HepG2 (cell line): ENCODE measurements around the gene CDK15. TPM values are rescaled to one million over a fixed set of nuclear protein-coding genes. Genes with fewer than 3 reads are reported as not detected.

Experiments used
- EEA1 ChIP-seq: sonication (generic); formaldehyde crosslinking; IDR thresholded peaks from 2 replicates; pipeline ENCODE4 v1.5.1; 2020; ENCODE audit warnings: mild to moderate bottlenecking, missing genetic modification reagents, borderline replicate concordance
- FOXO1 ChIP-seq: sonication (generic); formaldehyde crosslinking; IDR thresholded peaks from 2 replicates; pipeline ENCODE4 v1.4.0; 2020; ENCODE audit warnings: missing genetic modification reagents
- JUN ChIP-seq: sonication (generic); formaldehyde crosslinking; IDR thresholded peaks from 2 replicates; pipeline ENCODE4 v1.4.0; 2020; ENCODE audit warnings: mild to moderate bottlenecking, missing genetic modification reagents
- KAT2B ChIP-seq: fragments of 150-350 bp; IDR thresholded peaks from 2 replicates; pipeline ENCODE4 v1.6.1; 2014; ENCODE audit warnings: low read depth, low read length, borderline replicate concordance
- KDM2A ChIP-seq: sonication (generic); formaldehyde crosslinking; IDR thresholded peaks from 2 replicates; pipeline ENCODE4 v1.4.0; 2020; ENCODE audit warnings: low read depth, missing genetic modification reagents, borderline replicate concordance
- MATR3 ChIP-seq: sonication (generic); formaldehyde crosslinking; IDR thresholded peaks from 2 replicates; pipeline ENCODE4 v1.4.0; 2020; ENCODE audit warnings: missing genetic modification reagents
- MEF2D ChIP-seq: sonication (generic); formaldehyde crosslinking; IDR thresholded peaks from 2 replicates; pipeline ENCODE4 v1.5.1; 2020; ENCODE audit warnings: mild to moderate bottlenecking, missing genetic modification reagents
- NKX3-1 ChIP-seq: sonication (generic); formaldehyde crosslinking; IDR thresholded peaks from 2 replicates; pipeline ENCODE4 v1.5.0; 2020; ENCODE audit warnings: missing genetic modification reagents
- NRL ChIP-seq: sonication (generic); formaldehyde crosslinking; IDR thresholded peaks from 2 replicates; pipeline ENCODE4 v1.5.0; 2020; ENCODE audit warnings: missing genetic modification reagents, mild to moderate bottlenecking, moderate library complexity, borderline replicate concordance
- PBX3 ChIP-seq: sonication (generic); formaldehyde crosslinking; IDR thresholded peaks from 2 replicates; pipeline ENCODE4 v1.8.1; 2023; ENCODE audit warnings: missing genetic modification reagents, inconsistent platforms, borderline replicate concordance
- PHB2 ChIP-seq: fragments of 450-650 bp; IDR thresholded peaks from 2 replicates; pipeline ENCODE4 v1.6.1; 2018; ENCODE audit not compliant: partially characterized antibody
- RBAK ChIP-seq: sonication (generic); formaldehyde crosslinking; IDR thresholded peaks from 2 replicates; pipeline ENCODE4 v1.5.1; 2020; ENCODE audit warnings: mild to moderate bottlenecking, missing genetic modification reagents
- RELA ChIP-seq: sonication (generic); formaldehyde crosslinking; IDR thresholded peaks from 2 replicates; pipeline ENCODE4 v1.4.0; 2020; ENCODE audit warnings: missing genetic modification reagents
- ZFP90 ChIP-seq: sonication (generic); formaldehyde crosslinking; IDR thresholded peaks from 2 replicates; pipeline ENCODE4 v1.8.0; 2022; ENCODE audit warnings: missing genetic modification reagents, mild to moderate bottlenecking, inconsistent platforms, borderline replicate concordance
- ZNF512 ChIP-seq: sonication (generic); formaldehyde crosslinking; IDR thresholded peaks from 2 replicates; pipeline ENCODE4 v1.4.0; 2020; ENCODE audit warnings: mild to moderate bottlenecking, missing genetic modification reagents
- ZNF567 ChIP-seq: sonication (generic); formaldehyde crosslinking; IDR thresholded peaks from 2 replicates; pipeline ENCODE4 v1.8.1; 2023; ENCODE audit warnings: mild to moderate bottlenecking, missing genetic modification reagents, borderline replicate concordance
- ZNF720 ChIP-seq: sonication (generic); formaldehyde crosslinking; IDR thresholded peaks from 2 replicates; pipeline ENCODE4 v1.4.0; 2020; ENCODE audit warnings: missing genetic modification reagents
- ZNF878 ChIP-seq: sonication (generic); formaldehyde crosslinking; IDR thresholded peaks from 2 replicates; pipeline ENCODE4 v1.8.1; 2023; ENCODE audit warnings: mild to moderate bottlenecking, missing genetic modification reagents, moderate library complexity
- polyA plus RNA-seq, 8 experiments: library from polyadenylated mRNA; depleted of rRNA in 3 of 8; stranded (reverse) in 7 of 8; unstranded in 1 of 8; fragments of >200 nt; fragmentation: Illumina TruSeq in 4 of 8; extraction: Trizol in 4 of 8; gene quantifications; 2 replicates each; pipeline versions ENCODE4 v1.2.1 to v1.2.3, GENCODE V29; 2011 to 2016; ENCODE audit warnings: low read depth in 4 of 8, missing spikeins in 1 of 8, mixed read lengths in 1 of 8; ENCODE audit not compliant: insufficient read depth in 1 of 8
- total RNA-seq, 5 experiments: library from RNA; depleted of rRNA; stranded (reverse); fragments of >200 nt; fragmentation: Illumina TruSeq; extraction: Trizol; gene quantifications; 2 replicates each; pipeline ENCODE4 v1.2.3, GENCODE V29; 2016; ENCODE audit warnings: low read depth in 1 of 5
- TF ChIP-seq, protein P1 (sequence below): sonication (generic); formaldehyde crosslinking; IDR thresholded peaks from 2 replicates; pipeline ENCODE4 v1.9.0; 2021; ENCODE audit warnings: missing genetic modification reagents, borderline replicate concordance
- TF ChIP-seq, protein P2 (sequence below): sonication (generic); formaldehyde crosslinking; IDR thresholded peaks from 2 replicates; pipeline ENCODE4 v1.8.1; 2023; ENCODE audit warnings: mild to moderate bottlenecking, missing genetic modification reagents
- TF ChIP-seq, protein P3 (sequence below): sonication (generic); formaldehyde crosslinking; IDR thresholded peaks from 2 replicates; pipeline ENCODE4 v1.4.0; 2020; ENCODE audit warnings: missing genetic modification reagents

The CDK15 gene
- total and polyA plus RNA-seq, 2 of the 13 experiments (the other 11 are each of a cell fraction or from before 2014, with no cell fraction given), result not detected

GRCh38 chr2:201781557-201782051, 24.7 kb upstream of the CDK15 start (continued):
- TF ChIP-seq, protein P1, sequence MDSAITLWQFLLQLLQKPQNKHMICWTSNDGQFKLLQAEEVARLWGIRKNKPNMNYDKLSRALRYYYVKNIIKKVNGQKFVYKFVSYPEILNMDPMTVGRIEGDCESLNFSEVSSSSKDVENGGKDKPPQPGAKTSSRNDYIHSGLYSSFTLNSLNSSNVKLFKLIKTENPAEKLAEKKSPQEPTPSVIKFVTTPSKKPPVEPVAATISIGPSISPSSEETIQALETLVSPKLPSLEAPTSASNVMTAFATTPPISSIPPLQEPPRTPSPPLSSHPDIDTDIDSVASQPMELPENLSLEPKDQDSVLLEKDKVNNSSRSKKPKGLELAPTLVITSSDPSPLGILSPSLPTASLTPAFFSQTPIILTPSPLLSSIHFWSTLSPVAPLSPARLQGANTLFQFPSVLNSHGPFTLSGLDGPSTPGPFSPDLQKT (CRISPR knock-in tag), result no peak
- peak; percentile 60; the same call in 1 of the 2 replicates for TF ChIP-seq ZFP90 (CRISPR knock-in tag)
- TF ChIP-seq PHB2, result no peak
- TF ChIP-seq JUN (CRISPR knock-in tag), result no peak
- TF ChIP-seq ZNF512 (CRISPR knock-in tag), result 0 out of 2 replicates have a peak, but pooled peaks have one; percentile 34
- TF ChIP-seq MATR3 (CRISPR knock-in tag), result no peak
- TF ChIP-seq FOXO1, result no peak
- TF ChIP-seq NRL (CRISPR knock-in tag), result no peak
- no peak for TF ChIP-seq RBAK (CRISPR knock-in tag)
- no peak for TF ChIP-seq KDM2A (CRISPR knock-in tag)
- TF ChIP-seq, protein P2, sequence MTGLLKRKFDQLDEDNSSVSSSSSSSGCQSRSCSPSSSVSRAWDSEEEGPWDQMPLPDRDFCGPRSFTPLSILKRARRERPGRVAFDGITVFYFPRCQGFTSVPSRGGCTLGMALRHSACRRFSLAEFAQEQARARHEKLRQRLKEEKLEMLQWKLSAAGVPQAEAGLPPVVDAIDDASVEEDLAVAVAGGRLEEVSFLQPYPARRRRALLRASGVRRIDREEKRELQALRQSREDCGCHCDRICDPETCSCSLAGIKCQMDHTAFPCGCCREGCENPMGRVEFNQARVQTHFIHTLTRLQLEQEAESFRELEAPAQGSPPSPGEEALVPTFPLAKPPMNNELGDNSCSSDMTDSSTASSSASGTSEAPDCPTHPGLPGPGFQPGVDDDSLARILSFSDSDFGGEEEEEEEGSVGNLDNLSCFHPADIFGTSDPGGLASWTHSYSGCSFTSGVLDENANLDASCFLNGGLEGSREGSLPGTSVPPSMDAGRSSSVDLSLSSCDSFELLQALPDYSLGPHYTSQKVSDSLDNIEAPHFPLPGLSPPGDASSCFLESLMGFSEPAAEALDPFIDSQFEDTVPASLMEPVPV (CRISPR knock-in tag), result no peak
- TF ChIP-seq MEF2D (CRISPR knock-in tag), result no peak
- no peak for TF ChIP-seq KAT2B
- TF ChIP-seq PBX3, result no peak
- TF ChIP-seq, protein P3, sequence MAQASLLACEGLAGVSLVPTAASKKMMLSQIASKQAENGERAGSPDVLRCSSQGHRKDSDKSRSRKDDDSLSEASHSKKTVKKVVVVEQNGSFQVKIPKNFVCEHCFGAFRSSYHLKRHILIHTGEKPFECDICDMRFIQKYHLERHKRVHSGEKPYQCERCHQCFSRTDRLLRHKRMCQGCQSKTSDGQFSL (CRISPR knock-in tag), result no peak
- 0 out of 2 replicates have a peak, but pooled peaks have one; percentile 38 for TF ChIP-seq ZNF878 (CRISPR knock-in tag)
- no peak for TF ChIP-seq EEA1 (CRISPR knock-in tag)
- no peak for TF ChIP-seq ZNF720 (CRISPR knock-in tag)
- TF ChIP-seq RELA, result no peak
- TF ChIP-seq ZNF567 (CRISPR knock-in tag), result peak; percentile 52; the same call in 1 of the 2 replicates
- no peak for TF ChIP-seq NKX3-1 (CRISPR knock-in tag)
